Non-pigmented ciliary epithelial cell (primary cell): ENCODE measurements around the gene MAPK8IP2.
"Not testable (repeated sequence)": the region's sequence is repeated elsewhere in the genome, so short reads cannot be mapped to it uniquely, and the experiment has no call there.

ENCODE experiments used
- DNase-seq: peaks from one replicate; pipeline ENCODE4 v3.0.0-alpha.2; 2010; ENCODE audit warnings: low read depth

Gene MAPK8IP2

GRCh38 chr22:50635591-50635990, 35.0 kb downstream of the MAPK8IP2 start:
- no peak for DNase-seq

GRCh38 chr22:50640296-50640695, 39.7 kb downstream of the MAPK8IP2 start:
- not testable (repeated sequence) for DNase-seq

GRCh38 chr22:50640857-50641647, 40.5 kb downstream of the MAPK8IP2 start:
- DNase-seq = no peak

GRCh38 chr22:50641696-50642607, 41.4 kb downstream of the MAPK8IP2 start:
- DNase-seq = no peak

- not testable (repeated sequence) for DNase-seq
Observed at GRCh38 chr22:50643021-50643820, 42.6 kb downstream of the MAPK8IP2 start.

- DNase-seq = not testable (repeated sequence)
Observed at GRCh38 chr22:50643821-50644101, 43.2 kb downstream of the MAPK8IP2 start.

GRCh38 chr22:50653256-50653655, 52.7 kb downstream of the MAPK8IP2 start:
- no peak for DNase-seq

DNA sequence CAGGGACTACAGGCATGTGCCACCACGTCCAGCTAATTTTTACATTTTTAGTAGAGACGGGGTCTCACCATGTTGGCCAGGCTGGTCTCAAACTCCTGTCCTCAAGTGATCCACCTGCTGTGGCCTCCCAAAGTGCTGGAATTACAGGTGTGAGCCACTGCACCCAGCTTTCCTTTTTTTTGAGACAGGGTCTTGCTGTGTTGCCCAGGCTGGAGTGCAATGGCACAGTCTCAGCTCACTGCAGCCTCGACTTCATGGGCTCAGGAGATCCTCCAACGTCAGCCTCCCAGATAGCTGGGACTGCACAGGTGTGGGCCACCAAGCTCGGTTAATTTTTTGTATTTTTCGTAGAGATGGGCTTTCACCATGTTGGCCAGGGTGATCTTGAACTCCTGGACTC, 54.1 kb downstream of the MAPK8IP2 start:
- not testable (repeated sequence) for DNase-seq

- DNase-seq = no peak
Observed at GRCh38 chr22:50656122-50657070, 55.8 kb downstream of the MAPK8IP2 start.

GRCh38 chr22:50657925-50658324, 57.3 kb downstream of the MAPK8IP2 start:
- no peak for DNase-seq

DNA sequence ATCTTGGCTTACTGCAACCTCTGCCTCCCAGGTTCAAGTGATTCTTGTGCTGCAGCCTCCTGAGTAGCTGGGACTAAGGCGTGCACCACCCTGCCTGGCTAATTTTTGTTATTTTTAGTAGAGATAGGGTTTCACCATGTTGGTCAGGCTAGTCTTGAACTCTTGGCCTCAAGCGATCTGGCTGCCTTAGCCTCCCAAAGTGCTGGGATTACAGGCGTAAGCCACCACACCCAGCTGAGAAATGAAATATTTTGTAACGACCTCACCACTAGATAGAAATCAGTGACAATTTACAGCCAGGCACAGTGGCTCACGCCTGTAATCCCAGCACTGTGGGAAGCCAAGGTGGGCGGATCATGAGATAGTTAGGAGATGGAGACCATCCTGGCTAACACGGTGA, 59.1 kb downstream of the MAPK8IP2 start:
- not testable (repeated sequence) for DNase-seq

DNA sequence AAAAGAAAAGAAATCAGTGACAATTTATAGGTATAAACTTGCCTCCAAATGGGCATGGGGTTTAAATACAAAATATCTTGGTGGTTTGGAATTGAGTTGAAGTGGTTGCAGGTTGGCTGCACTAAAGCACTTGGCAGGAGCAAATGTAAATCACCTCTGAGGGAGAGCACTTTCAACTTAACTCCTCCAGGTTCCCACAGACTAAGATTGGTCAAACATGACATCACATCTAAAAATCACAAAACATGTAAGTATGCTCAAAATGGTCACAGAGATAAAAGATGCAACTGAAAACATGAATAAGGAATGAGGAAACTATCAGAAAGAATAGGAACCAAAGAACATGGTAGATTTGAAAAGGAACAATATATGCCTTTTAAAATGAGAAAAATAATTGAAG, 59.7 kb downstream of the MAPK8IP2 start:
- no peak for DNase-seq
